A549 treated with ZK216348 at 1 μM for 4 hours (cell line): ENCODE data around the gene CACNG5. TPM values are rescaled to one million over a fixed set of nuclear protein-coding genes. Genes with fewer than 3 reads are reported as not detected.

Experiments used
- total RNA-seq: library from RNA; stranded (reverse); fragments of 200-300 nt; extraction: Qiagen RNA extraction; gene quantifications from 5 replicates; pipeline ENCODE4 v1.2.3, GENCODE V29; 2022; ENCODE audit warnings: low read depth

Gene CACNG5, protein sequence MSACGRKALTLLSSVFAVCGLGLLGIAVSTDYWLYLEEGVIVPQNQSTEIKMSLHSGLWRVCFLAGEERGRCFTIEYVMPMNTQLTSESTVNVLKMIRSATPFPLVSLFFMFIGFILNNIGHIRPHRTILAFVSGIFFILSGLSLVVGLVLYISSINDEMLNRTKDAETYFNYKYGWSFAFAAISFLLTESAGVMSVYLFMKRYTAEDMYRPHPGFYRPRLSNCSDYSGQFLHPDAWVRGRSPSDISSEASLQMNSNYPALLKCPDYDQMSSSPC
- not detected in 5 replicates for total RNA-seq

DNA sequence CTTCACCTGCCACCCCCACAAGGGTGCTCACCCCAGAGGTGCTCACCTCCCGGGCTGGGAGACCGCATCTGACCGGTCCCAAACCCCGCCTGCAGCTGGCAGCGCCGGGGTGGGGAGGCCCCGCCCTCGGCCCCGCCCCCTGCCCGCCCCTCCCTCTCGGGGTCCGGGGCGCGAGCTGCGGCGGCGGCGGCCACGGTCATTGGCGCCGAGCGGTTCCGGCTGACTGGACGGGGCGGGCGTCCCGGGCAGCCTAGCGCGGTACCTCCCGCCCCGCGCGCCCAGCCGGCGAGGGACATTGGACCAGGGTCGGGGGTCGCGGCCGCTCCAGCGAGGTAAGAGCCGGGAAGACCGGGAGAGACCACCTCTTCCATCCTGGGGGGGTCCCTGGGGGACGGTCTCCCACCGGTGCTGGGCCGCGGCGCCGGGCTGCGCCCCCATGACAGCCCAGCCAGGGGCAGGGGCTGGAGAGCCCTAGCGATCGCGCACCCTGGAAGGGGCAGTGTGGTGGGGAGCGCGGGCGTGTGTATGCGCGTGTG lies at the start of gene CACNG5:
Gene CACNG5, plus strand, starts transcription at position 199 of the 536 bp plus-strand sequence. CDS start 42,216 bp downstream, outside the sequence.

Other genes with a start within 250 kb of the CACNG5 start
- gene CACNG4, start 129.6 kb downstream of the CACNG5 start, total RNA-seq, result 10.0 to 14.2 TPM (median 13.1 TPM) in 5 replicates
- gene CACNG1, start 209.4 kb downstream of the CACNG5 start, total RNA-seq, result 0.11 to 0.37 TPM in 2 of 5 replicates, not detected in the others